WTC11 (cell line): ENCODE results near the gene KLHL30.
"Not testable (repeated sequence)": the region's sequence is repeated elsewhere in the genome, so short reads cannot be mapped to it uniquely, and the experiment has no call there.

ENCODE experiments used
- NR1H2 ChIP-seq: sonication (generic); formaldehyde crosslinking; IDR thresholded peaks from 2 replicates; pipeline ENCODE4 v1.9.0; 2021; ENCODE audit warnings: mild to moderate bottlenecking, moderate library complexity, missing genetic modification reagents
- TF ChIP-seq, protein P1 (sequence below): sonication (generic); formaldehyde crosslinking; IDR thresholded peaks from 2 replicates; pipeline ENCODE4 v1.8.1; 2022; ENCODE audit warnings: low read depth, missing genetic modification reagents, borderline replicate concordance
- TF ChIP-seq, protein P2 (sequence below): fragments of 200-600 bp; IDR thresholded peaks from 2 replicates; pipeline ENCODE4 v1.8.0; 2022; ENCODE audit warnings: antibody characterized with exemption
- TF ChIP-seq, protein P3 (sequence below): sonication (generic); formaldehyde crosslinking; IDR thresholded peaks from 2 replicates; pipeline ENCODE4 v1.8.0; 2022; ENCODE audit warnings: mild to moderate bottlenecking, missing genetic modification reagents
- TF ChIP-seq, protein P4 (sequence below): sonication (generic); formaldehyde crosslinking; IDR thresholded peaks from 2 replicates; pipeline ENCODE4 v1.8.1; 2022; ENCODE audit warnings: low read depth, mild to moderate bottlenecking, moderate library complexity, missing genetic modification reagents, borderline replicate concordance
- TF ChIP-seq, protein P5 (sequence below): sonication (generic); formaldehyde crosslinking; conservative IDR thresholded peaks from 2 replicates; pipeline ENCODE4 v1.8.1; 2023; ENCODE audit warnings: mild to moderate bottlenecking, low read depth, missing genetic modification reagents, moderate library complexity

DNA sequence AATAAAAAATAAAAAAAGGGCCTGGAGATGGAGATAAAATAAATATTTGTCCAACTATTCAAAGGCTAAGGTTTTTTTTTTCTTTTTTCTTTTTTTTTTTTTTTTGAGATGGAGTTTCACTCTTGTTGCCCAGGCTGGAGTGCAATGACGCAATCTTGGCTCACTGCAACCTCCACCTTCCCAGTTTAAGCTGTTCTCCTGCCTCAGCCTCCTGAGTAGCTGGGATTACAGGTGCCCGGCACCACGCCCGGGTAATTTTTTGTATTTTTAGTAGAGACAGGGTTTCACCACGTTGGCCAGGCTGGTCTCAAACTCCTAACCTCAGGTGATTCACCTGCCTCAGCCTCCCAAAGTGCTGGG lies 32.6 kb downstream of the KLHL30 start:
- TF ChIP-seq, protein P1, sequence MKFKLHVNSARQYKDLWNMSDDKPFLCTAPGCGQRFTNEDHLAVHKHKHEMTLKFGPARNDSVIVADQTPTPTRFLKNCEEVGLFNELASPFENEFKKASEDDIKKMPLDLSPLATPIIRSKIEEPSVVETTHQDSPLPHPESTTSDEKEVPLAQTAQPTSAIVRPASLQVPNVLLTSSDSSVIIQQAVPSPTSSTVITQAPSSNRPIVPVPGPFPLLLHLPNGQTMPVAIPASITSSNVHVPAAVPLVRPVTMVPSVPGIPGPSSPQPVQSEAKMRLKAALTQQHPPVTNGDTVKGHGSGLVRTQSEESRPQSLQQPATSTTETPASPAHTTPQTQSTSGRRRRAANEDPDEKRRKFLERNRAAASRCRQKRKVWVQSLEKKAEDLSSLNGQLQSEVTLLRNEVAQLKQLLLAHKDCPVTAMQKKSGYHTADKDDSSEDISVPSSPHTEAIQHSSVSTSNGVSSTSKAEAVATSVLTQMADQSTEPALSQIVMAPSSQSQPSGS (CRISPR knock-in tag) = not testable (repeated sequence)
- TF ChIP-seq, protein P2, sequence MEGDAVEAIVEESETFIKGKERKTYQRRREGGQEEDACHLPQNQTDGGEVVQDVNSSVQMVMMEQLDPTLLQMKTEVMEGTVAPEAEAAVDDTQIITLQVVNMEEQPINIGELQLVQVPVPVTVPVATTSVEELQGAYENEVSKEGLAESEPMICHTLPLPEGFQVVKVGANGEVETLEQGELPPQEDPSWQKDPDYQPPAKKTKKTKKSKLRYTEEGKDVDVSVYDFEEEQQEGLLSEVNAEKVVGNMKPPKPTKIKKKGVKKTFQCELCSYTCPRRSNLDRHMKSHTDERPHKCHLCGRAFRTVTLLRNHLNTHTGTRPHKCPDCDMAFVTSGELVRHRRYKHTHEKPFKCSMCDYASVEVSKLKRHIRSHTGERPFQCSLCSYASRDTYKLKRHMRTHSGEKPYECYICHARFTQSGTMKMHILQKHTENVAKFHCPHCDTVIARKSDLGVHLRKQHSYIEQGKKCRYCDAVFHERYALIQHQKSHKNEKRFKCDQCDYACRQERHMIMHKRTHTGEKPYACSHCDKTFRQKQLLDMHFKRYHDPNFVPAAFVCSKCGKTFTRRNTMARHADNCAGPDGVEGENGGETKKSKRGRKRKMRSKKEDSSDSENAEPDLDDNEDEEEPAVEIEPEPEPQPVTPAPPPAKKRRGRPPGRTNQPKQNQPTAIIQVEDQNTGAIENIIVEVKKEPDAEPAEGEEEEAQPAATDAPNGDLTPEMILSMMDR = not testable (repeated sequence)
- TF ChIP-seq, protein P3, sequence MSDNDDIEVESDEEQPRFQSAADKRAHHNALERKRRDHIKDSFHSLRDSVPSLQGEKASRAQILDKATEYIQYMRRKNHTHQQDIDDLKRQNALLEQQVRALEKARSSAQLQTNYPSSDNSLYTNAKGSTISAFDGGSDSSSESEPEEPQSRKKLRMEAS = not testable (repeated sequence)
- TF ChIP-seq, protein P4, sequence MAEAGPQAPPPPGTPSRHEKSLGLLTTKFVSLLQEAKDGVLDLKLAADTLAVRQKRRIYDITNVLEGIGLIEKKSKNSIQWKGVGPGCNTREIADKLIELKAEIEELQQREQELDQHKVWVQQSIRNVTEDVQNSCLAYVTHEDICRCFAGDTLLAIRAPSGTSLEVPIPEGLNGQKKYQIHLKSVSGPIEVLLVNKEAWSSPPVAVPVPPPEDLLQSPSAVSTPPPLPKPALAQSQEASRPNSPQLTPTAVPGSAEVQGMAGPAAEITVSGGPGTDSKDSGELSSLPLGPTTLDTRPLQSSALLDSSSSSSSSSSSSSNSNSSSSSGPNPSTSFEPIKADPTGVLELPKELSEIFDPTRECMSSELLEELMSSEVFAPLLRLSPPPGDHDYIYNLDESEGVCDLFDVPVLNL (CRISPR knock-in tag) = not testable (repeated sequence)
- TF ChIP-seq, protein P5, sequence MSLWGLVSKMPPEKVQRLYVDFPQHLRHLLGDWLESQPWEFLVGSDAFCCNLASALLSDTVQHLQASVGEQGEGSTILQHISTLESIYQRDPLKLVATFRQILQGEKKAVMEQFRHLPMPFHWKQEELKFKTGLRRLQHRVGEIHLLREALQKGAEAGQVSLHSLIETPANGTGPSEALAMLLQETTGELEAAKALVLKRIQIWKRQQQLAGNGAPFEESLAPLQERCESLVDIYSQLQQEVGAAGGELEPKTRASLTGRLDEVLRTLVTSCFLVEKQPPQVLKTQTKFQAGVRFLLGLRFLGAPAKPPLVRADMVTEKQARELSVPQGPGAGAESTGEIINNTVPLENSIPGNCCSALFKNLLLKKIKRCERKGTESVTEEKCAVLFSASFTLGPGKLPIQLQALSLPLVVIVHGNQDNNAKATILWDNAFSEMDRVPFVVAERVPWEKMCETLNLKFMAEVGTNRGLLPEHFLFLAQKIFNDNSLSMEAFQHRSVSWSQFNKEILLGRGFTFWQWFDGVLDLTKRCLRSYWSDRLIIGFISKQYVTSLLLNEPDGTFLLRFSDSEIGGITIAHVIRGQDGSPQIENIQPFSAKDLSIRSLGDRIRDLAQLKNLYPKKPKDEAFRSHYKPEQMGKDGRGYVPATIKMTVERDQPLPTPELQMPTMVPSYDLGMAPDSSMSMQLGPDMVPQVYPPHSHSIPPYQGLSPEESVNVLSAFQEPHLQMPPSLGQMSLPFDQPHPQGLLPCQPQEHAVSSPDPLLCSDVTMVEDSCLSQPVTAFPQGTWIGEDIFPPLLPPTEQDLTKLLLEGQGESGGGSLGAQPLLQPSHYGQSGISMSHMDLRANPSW (CRISPR knock-in tag) = not testable (repeated sequence)
- not testable (repeated sequence) for TF ChIP-seq NR1H2 (CRISPR knock-in tag)
